Measurements from ENCODE around the gene LBP. TPM values are rescaled to one million over a fixed set of nuclear protein-coding genes. Genes with fewer than 3 reads are reported as not detected.
A peak's percentile ranks its signal among the peaks of the same experiment; 100 is the strongest.

Gene LBP
- total RNA-seq, 2 donors from 2014 or later = 0.18 TPM; not detected in 1

- no peaks in the 10 kb centered on the region for H3K4me1 Mint-ChIP-seq
- no peak overlapping the region for H3K27ac Mint-ChIP-seq
- Histone ChIP-seq H3K27ac (ENCODE audit: low read depth, low read length) (no peak overlapping the region), H3K9me3 (ENCODE audit: control insufficient read depth, low read length) (no peaks in the 10 kb centered on the region), H3K9ac (ENCODE audit: extremely low read depth, low read length, poor library complexity, severe bottlenecking) (no peak overlapping the region), H3K4me3 (ENCODE audit: low read length) (no peak overlapping the region), H3K36me3 (ENCODE audit: control insufficient read depth, insufficient read depth, low read length) (no peaks in the 10 kb centered on the region), H3K27me3 (ENCODE audit: control insufficient read depth, insufficient read depth, low read length, poor library complexity, severe bottlenecking) (peaks cover 8% of the 10 kb centered on the region), H3K4me1 (ENCODE audit: control insufficient read depth, insufficient read depth, low read length) (no peaks in the 10 kb centered on the region)
- no peak overlapping the region for H3K4me3 Mint-ChIP-seq
- peaks cover 19% of the 10 kb centered on the region for H3K27me3 Mint-ChIP-seq (ENCODE audit: insufficient read depth)
- TF ChIP-seq, protein P1, sequence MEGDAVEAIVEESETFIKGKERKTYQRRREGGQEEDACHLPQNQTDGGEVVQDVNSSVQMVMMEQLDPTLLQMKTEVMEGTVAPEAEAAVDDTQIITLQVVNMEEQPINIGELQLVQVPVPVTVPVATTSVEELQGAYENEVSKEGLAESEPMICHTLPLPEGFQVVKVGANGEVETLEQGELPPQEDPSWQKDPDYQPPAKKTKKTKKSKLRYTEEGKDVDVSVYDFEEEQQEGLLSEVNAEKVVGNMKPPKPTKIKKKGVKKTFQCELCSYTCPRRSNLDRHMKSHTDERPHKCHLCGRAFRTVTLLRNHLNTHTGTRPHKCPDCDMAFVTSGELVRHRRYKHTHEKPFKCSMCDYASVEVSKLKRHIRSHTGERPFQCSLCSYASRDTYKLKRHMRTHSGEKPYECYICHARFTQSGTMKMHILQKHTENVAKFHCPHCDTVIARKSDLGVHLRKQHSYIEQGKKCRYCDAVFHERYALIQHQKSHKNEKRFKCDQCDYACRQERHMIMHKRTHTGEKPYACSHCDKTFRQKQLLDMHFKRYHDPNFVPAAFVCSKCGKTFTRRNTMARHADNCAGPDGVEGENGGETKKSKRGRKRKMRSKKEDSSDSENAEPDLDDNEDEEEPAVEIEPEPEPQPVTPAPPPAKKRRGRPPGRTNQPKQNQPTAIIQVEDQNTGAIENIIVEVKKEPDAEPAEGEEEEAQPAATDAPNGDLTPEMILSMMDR (conservative IDR thresholded peaks at IDR 0.05) = peak; percentile 86
- WGBS, 2 experiments (ENCODE audit: insufficient coverage in 1 of 2, insufficient read length in 1 of 2) = 16 to 21% methylated on average over 4 to 5 of the region's 5 CpGs
- peak; percentile 78 for DNase-seq
- no peaks in the 10 kb centered on the region for H3K9me3 Mint-ChIP-seq
- H3K36me3 Mint-ChIP-seq (ENCODE audit: low read depth) = no peaks in the 10 kb centered on the region
These were observed 24.2 kb upstream of the LBP start for GRCh38 chr20:38321959-38322598.

GRCh38 chr20:38324159-38324558 is 22.1 kb upstream of the LBP start:
- H3K4me1 ChIP-seq (ENCODE audit: control insufficient read depth, insufficient read depth, low read length) = no peaks in the 10 kb centered on the region
- no peak overlapping the region for H3K27ac ChIP-seq (ENCODE audit: low read depth, low read length)
- no peak for DNase-seq
- Mint-ChIP-seq H3K36me3 (ENCODE audit: low read depth) (no peaks in the 10 kb centered on the region), H3K9me3 (no peaks in the 10 kb centered on the region), H3K27ac (no peak overlapping the region), H3K4me1 (no peaks in the 10 kb centered on the region), H3K27me3 (ENCODE audit: insufficient read depth) (peaks cover 15% of the 10 kb centered on the region), H3K4me3 (no peak overlapping the region)
- WGBS, 2 experiments (ENCODE audit: insufficient coverage in 1 of 2, insufficient read length in 1 of 2) = 86 to 94% methylated on average over 3 of the region's 3 CpGs
- H3K4me3 ChIP-seq (ENCODE audit: low read length) = no peak overlapping the region
- H3K9me3 ChIP-seq (ENCODE audit: control insufficient read depth, low read length) = no peaks in the 10 kb centered on the region
- H3K9ac ChIP-seq (ENCODE audit: extremely low read depth, low read length, poor library complexity, severe bottlenecking) = no peak overlapping the region
- no peaks in the 10 kb centered on the region for H3K36me3 ChIP-seq (ENCODE audit: control insufficient read depth, insufficient read depth, low read length)
- H3K27me3 ChIP-seq (ENCODE audit: control insufficient read depth, insufficient read depth, low read length, poor library complexity, severe bottlenecking) = peaks cover 8% of the 10 kb centered on the region
- TF ChIP-seq, protein P1 (conservative IDR thresholded peaks at IDR 0.05) = no peak

- no peaks in the 10 kb centered on the region for H3K9me3 Mint-ChIP-seq
- H3K4me3 Mint-ChIP-seq = no peak overlapping the region
- H3K9ac ChIP-seq (ENCODE audit: extremely low read depth, low read length, poor library complexity, severe bottlenecking) = no peak overlapping the region
- no peaks in the 10 kb centered on the region for H3K9me3 ChIP-seq (ENCODE audit: control insufficient read depth, low read length)
- H3K27ac ChIP-seq (ENCODE audit: low read depth, low read length) = no peak overlapping the region
- H3K4me1 ChIP-seq (ENCODE audit: control insufficient read depth, insufficient read depth, low read length) = no peaks in the 10 kb centered on the region
- H3K27me3 Mint-ChIP-seq (ENCODE audit: insufficient read depth) = peaks cover 11% of the 10 kb centered on the region
- H3K36me3 Mint-ChIP-seq (ENCODE audit: low read depth) = no peaks in the 10 kb centered on the region
- no peak overlapping the region for H3K4me3 ChIP-seq (ENCODE audit: low read length)
- H3K4me1 Mint-ChIP-seq = no peaks in the 10 kb centered on the region
- H3K36me3 ChIP-seq (ENCODE audit: control insufficient read depth, insufficient read depth, low read length) = no peaks in the 10 kb centered on the region
- DNase-seq = no peak
- 77 to 100% methylated on average over 2 to 3 of the region's 3 CpGs for WGBS, 2 experiments (ENCODE audit: insufficient coverage in 1 of 2, insufficient read length in 1 of 2)
- peaks cover 8% of the 10 kb centered on the region for H3K27me3 ChIP-seq (ENCODE audit: control insufficient read depth, insufficient read depth, low read length, poor library complexity, severe bottlenecking)
- no peak overlapping the region for H3K27ac Mint-ChIP-seq
- TF ChIP-seq, protein P1 (conservative IDR thresholded peaks at IDR 0.05) = no peak
These were observed 21.1 kb upstream of the LBP start for GRCh38 chr20:38325167-38325566.

Data from endodermal cell (in vitro differentiated cells).